GM12865 (cell line): ENCODE data around the gene CCNT2.
A peak's percentile ranks its signal among the peaks of the same experiment; 100 is the strongest.

ENCODE experiments used
- DNase-seq: peaks from one replicate; pipeline ENCODE4 v3.0.0; 2010; ENCODE audit warnings: low read depth
- H3K4me3 ChIP-seq: 2 replicates; pipeline ENCODE4 v1.5.1; 2011; ENCODE audit warnings: mild to moderate bottlenecking, low read depth, low read length, control low read depth
- TF ChIP-seq, protein P1 (sequence below): IDR thresholded peaks from 2 replicates; pipeline ENCODE4 v1.5.1; 2011; ENCODE audit warnings: low read length, control low read depth, low read depth, inconsistent platforms; ENCODE audit not compliant: insufficient read depth; ENCODE audit errors: missing control alignments

Gene CCNT2

DNA sequence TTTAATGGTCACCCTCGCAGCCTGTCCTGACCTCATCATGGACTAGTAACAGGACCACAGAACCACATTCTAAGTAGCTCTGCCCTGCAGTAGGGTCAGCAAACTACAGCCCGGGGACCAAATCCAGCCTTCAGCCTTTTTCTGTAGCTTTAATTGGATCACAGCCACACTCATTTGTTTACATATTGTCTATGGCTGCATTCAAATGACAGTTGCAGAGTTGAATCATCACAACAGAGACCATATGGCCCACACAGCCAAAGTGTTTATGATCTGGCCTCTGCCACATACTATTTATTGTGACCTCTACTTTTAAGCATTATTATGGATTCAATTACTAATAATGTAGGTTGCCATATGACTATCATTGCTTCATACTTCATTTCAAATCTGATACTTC is 80.9 kb downstream of the CCNT2 start:
- no peak for DNase-seq
- TF ChIP-seq, protein P1, sequence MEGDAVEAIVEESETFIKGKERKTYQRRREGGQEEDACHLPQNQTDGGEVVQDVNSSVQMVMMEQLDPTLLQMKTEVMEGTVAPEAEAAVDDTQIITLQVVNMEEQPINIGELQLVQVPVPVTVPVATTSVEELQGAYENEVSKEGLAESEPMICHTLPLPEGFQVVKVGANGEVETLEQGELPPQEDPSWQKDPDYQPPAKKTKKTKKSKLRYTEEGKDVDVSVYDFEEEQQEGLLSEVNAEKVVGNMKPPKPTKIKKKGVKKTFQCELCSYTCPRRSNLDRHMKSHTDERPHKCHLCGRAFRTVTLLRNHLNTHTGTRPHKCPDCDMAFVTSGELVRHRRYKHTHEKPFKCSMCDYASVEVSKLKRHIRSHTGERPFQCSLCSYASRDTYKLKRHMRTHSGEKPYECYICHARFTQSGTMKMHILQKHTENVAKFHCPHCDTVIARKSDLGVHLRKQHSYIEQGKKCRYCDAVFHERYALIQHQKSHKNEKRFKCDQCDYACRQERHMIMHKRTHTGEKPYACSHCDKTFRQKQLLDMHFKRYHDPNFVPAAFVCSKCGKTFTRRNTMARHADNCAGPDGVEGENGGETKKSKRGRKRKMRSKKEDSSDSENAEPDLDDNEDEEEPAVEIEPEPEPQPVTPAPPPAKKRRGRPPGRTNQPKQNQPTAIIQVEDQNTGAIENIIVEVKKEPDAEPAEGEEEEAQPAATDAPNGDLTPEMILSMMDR: no peak
- H3K4me3 ChIP-seq: no peak overlapping the region

DNA sequence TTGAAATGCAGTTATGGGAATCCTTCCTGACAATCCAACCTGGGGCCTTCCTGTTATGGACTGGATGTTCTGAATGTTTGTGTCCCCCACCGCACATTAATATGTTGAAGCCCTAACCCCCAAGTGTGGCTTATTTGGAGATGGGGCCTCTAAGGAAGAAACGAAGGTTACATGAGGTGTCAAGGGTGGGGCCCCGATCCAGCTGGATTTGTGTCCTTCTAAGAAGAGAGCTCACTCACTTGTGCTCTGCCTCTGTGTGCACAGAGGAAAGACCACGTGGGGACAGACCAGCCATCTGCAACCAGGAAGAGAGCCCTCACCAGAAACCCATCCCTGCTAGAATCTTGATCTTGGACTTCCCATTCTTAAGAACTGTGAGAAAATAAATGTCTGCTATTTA is 84.2 kb downstream of the CCNT2 start:
- TF ChIP-seq, protein P1: no peak
- H3K4me3 ChIP-seq: no peak overlapping the region
- DNase-seq: no peak

DNA sequence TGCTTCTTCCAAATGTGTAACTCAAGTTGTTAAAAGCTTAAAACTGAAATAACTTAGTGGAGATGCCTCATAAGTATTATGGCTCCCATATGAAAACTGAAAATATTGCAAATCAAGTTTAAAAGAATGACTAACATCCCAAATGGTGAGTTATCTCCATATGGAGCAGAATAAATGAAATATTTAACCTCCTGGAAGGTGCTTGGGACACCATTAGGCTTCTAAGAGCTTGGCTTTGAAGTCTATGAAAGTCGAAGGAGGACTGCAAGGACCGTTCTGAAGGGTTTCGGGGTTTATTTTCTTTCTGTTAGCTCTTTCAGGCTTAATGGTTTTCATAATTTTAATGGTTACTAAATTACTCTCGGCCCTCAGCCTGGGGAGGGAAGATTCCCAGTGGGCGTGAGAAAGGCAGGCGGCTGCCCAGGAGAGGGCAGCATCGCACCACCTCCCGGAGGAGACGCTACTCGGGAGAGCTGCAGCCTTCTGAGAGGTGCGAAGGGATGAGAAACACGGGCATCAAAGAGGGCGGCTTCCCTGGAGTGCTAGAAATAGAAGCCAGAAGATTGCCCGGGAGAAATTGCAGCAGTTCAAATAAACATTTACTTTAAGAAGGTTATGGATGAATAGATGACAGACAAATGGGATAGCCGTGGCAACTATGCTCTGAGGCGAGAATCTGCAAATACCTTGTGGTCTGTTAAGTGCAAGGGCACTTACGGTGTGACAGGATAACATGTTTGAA is 85.6 kb downstream of the CCNT2 start:
- TF ChIP-seq, protein P1: peak; percentile 92
- DNase-seq: peak; percentile 72
- no peak overlapping the region for H3K4me3 ChIP-seq

DNA sequence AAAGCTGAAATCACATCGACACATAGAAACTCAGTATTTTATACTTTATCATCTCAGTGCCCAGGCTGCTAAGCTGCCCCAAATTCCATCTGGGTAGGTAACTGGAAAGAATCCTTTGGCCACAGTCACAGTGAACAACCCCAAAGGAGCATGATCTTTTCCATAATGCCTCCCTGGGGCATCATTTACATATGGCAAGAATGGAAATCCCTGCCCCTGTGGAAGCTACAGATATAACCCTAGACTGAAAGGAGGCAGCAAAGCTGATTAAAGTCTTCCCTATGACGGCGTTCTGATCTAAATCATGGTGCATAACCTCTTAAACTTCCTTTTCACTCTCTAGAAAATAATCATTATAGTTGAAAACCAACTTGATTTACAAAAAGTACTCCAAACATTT is 87.1 kb downstream of the CCNT2 start:
- H3K4me3 ChIP-seq: no peak overlapping the region
- TF ChIP-seq, protein P1: no peak
- DNase-seq: no peak
